Duodenal mucosa (tissue), 2 donors: ENCODE measurements around the gene CRYBG1.

Experiments used
- H3K27ac ChIP-seq: one replicate; pipeline ENCODE4 v1.7.0; 2013; ENCODE audit warnings: low read depth, low read length
- H3K27me3 ChIP-seq, 2 donors: one replicate each; pipeline ENCODE4 v1.7.0; 2013; ENCODE audit warnings: low read length in 2 of 2, control low read depth in 1 of 2; ENCODE audit not compliant: insufficient read depth in 2 of 2, control insufficient read depth in 1 of 2
- H3K36me3 ChIP-seq, 2 donors: one replicate each; pipeline ENCODE4 v1.7.0; 2013; ENCODE audit warnings: low read length in 2 of 2, control low read depth in 1 of 2; ENCODE audit not compliant: insufficient read depth in 2 of 2, control insufficient read depth in 1 of 2
- H3K4me1 ChIP-seq, 2 donors: one replicate each; pipeline ENCODE4 v1.7.0; 2013; ENCODE audit warnings: low read length in 2 of 2, control low read depth in 1 of 2; ENCODE audit not compliant: insufficient read depth in 2 of 2, control insufficient read depth in 1 of 2
- H3K4me3 ChIP-seq, 2 donors: one replicate each; pipeline ENCODE4 v1.7.0; 2013; ENCODE audit warnings: low read length in 2 of 2, low read depth in 1 of 2
- H3K9ac ChIP-seq, 2 donors: one replicate each; pipeline ENCODE4 v1.7.0; 2013; ENCODE audit warnings: low read length in 2 of 2, low read depth in 1 of 2
- H3K9me3 ChIP-seq, 2 donors: one replicate each; pipeline ENCODE4 v1.7.0; 2013; ENCODE audit warnings: low read length in 2 of 2, control low read depth in 1 of 2; ENCODE audit not compliant: control insufficient read depth in 1 of 2

CRYBG1 gene

GRCh38 chr6:106490436-106490835, 129.9 kb downstream of the CRYBG1 start:
- no peaks in the 10 kb centered on the region for H3K27me3 ChIP-seq
- H3K4me3 ChIP-seq, result no peak overlapping the region
- H3K36me3 ChIP-seq, result no peaks in the 10 kb centered on the region
- no peak overlapping the region for H3K27ac ChIP-seq
- no peak overlapping the region for H3K9ac ChIP-seq
- H3K9me3 ChIP-seq, result no peaks in the 10 kb centered on the region
- peaks cover 5 to 12% of the 10 kb centered on the region in 2 donors for H3K4me1 ChIP-seq

- Histone ChIP-seq H3K36me3 (no peaks in the 10 kb centered on the region), H3K27ac (no peak overlapping the region), H3K9me3 (no peaks in the 10 kb centered on the region), H3K27me3 (no peaks in the 10 kb centered on the region), H3K4me1 (peaks cover 5 to 13% of the 10 kb centered on the region in 2 donors), H3K9ac (no peak overlapping the region), H3K4me3 (no peak overlapping the region)
Observed at GRCh38 chr6:106490974-106491373, 130.5 kb downstream of the CRYBG1 start.

- Histone ChIP-seq H3K9ac (no peak overlapping the region), H3K27ac (no peak overlapping the region), H3K4me3 (no peak overlapping the region), H3K27me3 (no peaks in the 10 kb centered on the region), H3K4me1 (peaks cover 5 to 11% of the 10 kb centered on the region in 2 donors), H3K36me3 (no peaks in the 10 kb centered on the region), H3K9me3 (no peaks in the 10 kb centered on the region)
Observed at GRCh38 chr6:106495014-106495413, 134.5 kb downstream of the CRYBG1 start.

- Histone ChIP-seq H3K27ac (no peak overlapping the region), H3K4me1 (peaks cover 5 to 7% of the 10 kb centered on the region in 2 donors), H3K9ac (no peak overlapping the region), H3K9me3 (no peaks in the 10 kb centered on the region), H3K27me3 (no peaks in the 10 kb centered on the region), H3K4me3 (no peak overlapping the region), H3K36me3 (no peaks in the 10 kb centered on the region)
Observed at GRCh38 chr6:106496823-106497222, 136.3 kb downstream of the CRYBG1 start.

GRCh38 chr6:106501960-106502371, 141.4 kb downstream of the CRYBG1 start:
- Histone ChIP-seq H3K9ac (no peak overlapping the region), H3K4me3 (no peak overlapping the region), H3K27me3 (no peaks in the 10 kb centered on the region), H3K4me1 (peaks cover 0 to 5% of the 10 kb centered on the region in 2 donors), H3K9me3 (no peaks in the 10 kb centered on the region), H3K27ac (no peak overlapping the region), H3K36me3 (no peaks in the 10 kb centered on the region)

GRCh38 chr6:106502559-106502958, 142.0 kb downstream of the CRYBG1 start:
- Histone ChIP-seq H3K9me3 (no peaks in the 10 kb centered on the region), H3K4me3 (no peak overlapping the region), H3K27ac (no peak overlapping the region), H3K9ac (no peak overlapping the region), H3K27me3 (no peaks in the 10 kb centered on the region), H3K4me1 (peaks cover 0 to 5% of the 10 kb centered on the region in 2 donors), H3K36me3 (no peaks in the 10 kb centered on the region)

- Histone ChIP-seq H3K9ac (no peak overlapping the region), H3K27ac (no peak overlapping the region), H3K36me3 (no peaks in the 10 kb centered on the region), H3K4me3 (no peak overlapping the region), H3K4me1 (peaks cover 5 to 18% of the 10 kb centered on the region in 2 donors), H3K27me3 (peaks cover 0 to 4% of the 10 kb centered on the region in 2 donors), H3K9me3 (no peaks in the 10 kb centered on the region)
Observed at GRCh38 chr6:106508277-106508676, 147.8 kb downstream of the CRYBG1 start.

GRCh38 chr6:106508834-106509233, 148.3 kb downstream of the CRYBG1 start:
- Histone ChIP-seq H3K36me3 (no peaks in the 10 kb centered on the region), H3K9me3 (no peaks in the 10 kb centered on the region), H3K4me1 (peaks cover 5 to 18% of the 10 kb centered on the region in 2 donors), H3K4me3 (no peak overlapping the region), H3K9ac (no peak overlapping the region), H3K27ac (no peak overlapping the region), H3K27me3 (peaks cover 0 to 4% of the 10 kb centered on the region in 2 donors)

GRCh38 chr6:106509420-106510089, 149.0 kb downstream of the CRYBG1 start:
- peaks cover 5 to 22% of the 10 kb centered on the region in 2 donors for H3K4me1 ChIP-seq

GRCh38 chr6:106510090-106510970, 149.8 kb downstream of the CRYBG1 start:
- peak overlapping the region; percentile 72 to 81 for H3K4me3 ChIP-seq
- H3K9me3 ChIP-seq, result no peaks in the 10 kb centered on the region
- no peaks in the 10 kb centered on the region for H3K36me3 ChIP-seq
- H3K27ac ChIP-seq, result no peak overlapping the region
- H3K27me3 ChIP-seq, result peaks cover 0 to 4% of the 10 kb centered on the region in 2 donors
- H3K9ac ChIP-seq, result peak overlapping the region; percentile 0 to 91
- H3K4me1 ChIP-seq, result peaks cover 9 to 25% of the 10 kb centered on the region in 2 donors

More at GRCh38 chr6:106509420-106510089, 149.0 kb downstream of the CRYBG1 start:
- no peaks in the 10 kb centered on the region for H3K36me3 ChIP-seq
- H3K27me3 ChIP-seq, result peaks cover 0 to 4% of the 10 kb centered on the region in 2 donors
- no peaks in the 10 kb centered on the region for H3K9me3 ChIP-seq
- H3K4me3 ChIP-seq, result peak overlapping the region; percentile 72 to 81
- no peak overlapping the region for H3K27ac ChIP-seq
- H3K9ac ChIP-seq, result peak overlapping the region; percentile 0 to 91
